ENCODE results near the gene RAB29. TPM values are rescaled to one million over a fixed set of nuclear protein-coding genes. Genes with fewer than 3 reads are reported as not detected.

Gene RAB29
- total and polyA plus RNA-seq, 8 donors, result 4.7 to 38.4 (median 11.5) TPM

DNA sequence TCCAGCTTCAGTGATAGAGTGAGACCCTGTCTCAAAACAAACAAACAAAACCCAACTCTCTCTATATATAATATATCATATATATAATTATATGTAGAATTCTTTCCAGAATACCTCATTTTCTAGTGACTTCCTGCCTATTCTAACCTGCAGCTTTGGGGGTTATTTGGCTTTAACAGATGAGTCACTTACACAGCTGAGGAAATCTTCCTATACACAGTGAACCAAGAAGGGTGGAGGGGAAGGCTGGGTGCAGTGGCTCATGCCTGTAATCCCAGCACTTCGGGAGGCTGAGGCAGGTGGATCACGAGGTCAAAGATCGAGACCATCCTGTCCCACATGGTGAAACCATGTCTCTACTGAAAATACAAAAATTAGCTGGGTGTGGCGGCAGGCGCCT, 9.2 kb downstream of the RAB29 start:
- Histone ChIP-seq H3K9me3 (no peaks in the 10 kb centered on the region), H3K4me1 (peaks cover 0 to 9% (median 0%) of the 10 kb centered on the region in 4 donors), H3K36me3 (peaks cover 0 to 16% (median 13%) of the 10 kb centered on the region in 4 donors), H3K4me3 (no peak overlapping the region), H3K27ac (no peak overlapping the region), H3K27me3 (no peaks in the 10 kb centered on the region)
- 67 to 72% (median 71%) methylated on average over 5 of the region's 5 CpGs for WGBS, 5 donors
- intact Hi-C loops (cut with DNase I; ENCODE audit: low total_unique reads), result no loop called here
- no peak for DNase-seq
- TF ChIP-seq EP300 (IDR thresholded peaks at IDR 0.05) (no peak), POLR2A (IDR thresholded peaks at IDR 0.05) (no peak), POLR2AphosphoS5 (IDR thresholded peaks at IDR 0.05) (no peak)
- TF ChIP-seq, protein P1, sequence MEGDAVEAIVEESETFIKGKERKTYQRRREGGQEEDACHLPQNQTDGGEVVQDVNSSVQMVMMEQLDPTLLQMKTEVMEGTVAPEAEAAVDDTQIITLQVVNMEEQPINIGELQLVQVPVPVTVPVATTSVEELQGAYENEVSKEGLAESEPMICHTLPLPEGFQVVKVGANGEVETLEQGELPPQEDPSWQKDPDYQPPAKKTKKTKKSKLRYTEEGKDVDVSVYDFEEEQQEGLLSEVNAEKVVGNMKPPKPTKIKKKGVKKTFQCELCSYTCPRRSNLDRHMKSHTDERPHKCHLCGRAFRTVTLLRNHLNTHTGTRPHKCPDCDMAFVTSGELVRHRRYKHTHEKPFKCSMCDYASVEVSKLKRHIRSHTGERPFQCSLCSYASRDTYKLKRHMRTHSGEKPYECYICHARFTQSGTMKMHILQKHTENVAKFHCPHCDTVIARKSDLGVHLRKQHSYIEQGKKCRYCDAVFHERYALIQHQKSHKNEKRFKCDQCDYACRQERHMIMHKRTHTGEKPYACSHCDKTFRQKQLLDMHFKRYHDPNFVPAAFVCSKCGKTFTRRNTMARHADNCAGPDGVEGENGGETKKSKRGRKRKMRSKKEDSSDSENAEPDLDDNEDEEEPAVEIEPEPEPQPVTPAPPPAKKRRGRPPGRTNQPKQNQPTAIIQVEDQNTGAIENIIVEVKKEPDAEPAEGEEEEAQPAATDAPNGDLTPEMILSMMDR (IDR thresholded peaks at IDR 0.05), result no peak

DNA sequence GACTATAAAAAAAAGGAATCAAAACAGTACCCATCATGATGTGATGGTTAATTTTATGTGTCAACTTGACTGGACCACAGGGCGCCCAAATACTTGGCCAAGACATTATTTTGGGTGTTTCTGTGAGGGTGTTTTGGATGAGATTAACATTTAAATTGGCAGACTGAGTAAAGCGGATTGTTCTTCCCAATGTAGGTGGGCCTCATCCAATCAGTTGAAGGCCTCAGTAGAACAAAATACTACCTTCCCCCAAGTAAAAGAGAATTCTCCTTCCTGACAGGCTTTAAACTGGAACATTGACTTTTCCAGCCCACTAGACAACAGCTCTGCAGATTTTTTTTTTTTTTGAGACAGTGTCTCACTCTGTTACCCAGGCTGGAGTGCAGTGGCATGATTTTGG, 10.7 kb downstream of the RAB29 start:
- no peak for DNase-seq
- no peak overlapping the region for H3K27ac ChIP-seq
- TF ChIP-seq POLR2AphosphoS5 (IDR thresholded peaks at IDR 0.05) (no peak), POLR2A (IDR thresholded peaks at IDR 0.05) (no peak), EP300 (IDR thresholded peaks at IDR 0.05) (no peak)
- TF ChIP-seq, protein P1 (IDR thresholded peaks at IDR 0.05), result no peak
- intact Hi-C loops (cut with DNase I; ENCODE audit: low total_unique reads), result no loop called here
- H3K9me3 ChIP-seq, result no peaks in the 10 kb centered on the region
- no peaks in the 10 kb centered on the region for H3K27me3 ChIP-seq
- peaks cover 0 to 5% (median 2%) of the 10 kb centered on the region in 4 donors for H3K36me3 ChIP-seq
- WGBS, 5 donors, result 95 to 100% (median 96%) methylated on average over 2 of the region's 2 CpGs
- no peak overlapping the region for H3K4me3 ChIP-seq
- H3K4me1 ChIP-seq, result peaks cover 0 to 3% (median 0%) of the 10 kb centered on the region in 4 donors

DNA sequence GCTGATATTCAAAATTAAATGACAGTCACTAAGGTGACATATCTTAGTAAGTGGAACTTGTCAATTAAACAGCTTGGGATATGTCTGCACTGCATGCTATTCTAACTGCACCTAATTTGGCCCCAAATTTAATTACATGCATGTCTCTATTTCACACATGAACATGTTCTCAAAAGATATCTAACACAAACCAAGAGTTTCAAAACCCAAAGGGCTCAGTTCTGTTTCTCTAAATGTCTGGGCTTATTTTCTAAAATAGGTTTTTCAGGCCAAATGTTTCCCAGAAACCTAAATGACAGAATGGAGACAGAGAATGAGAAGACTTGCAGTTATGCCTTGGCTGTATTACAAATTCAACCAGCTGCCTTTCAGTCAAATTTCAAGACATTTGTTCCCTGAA, 11.3 kb downstream of the RAB29 start:
- no peak overlapping the region for H3K4me3 ChIP-seq

DNA sequence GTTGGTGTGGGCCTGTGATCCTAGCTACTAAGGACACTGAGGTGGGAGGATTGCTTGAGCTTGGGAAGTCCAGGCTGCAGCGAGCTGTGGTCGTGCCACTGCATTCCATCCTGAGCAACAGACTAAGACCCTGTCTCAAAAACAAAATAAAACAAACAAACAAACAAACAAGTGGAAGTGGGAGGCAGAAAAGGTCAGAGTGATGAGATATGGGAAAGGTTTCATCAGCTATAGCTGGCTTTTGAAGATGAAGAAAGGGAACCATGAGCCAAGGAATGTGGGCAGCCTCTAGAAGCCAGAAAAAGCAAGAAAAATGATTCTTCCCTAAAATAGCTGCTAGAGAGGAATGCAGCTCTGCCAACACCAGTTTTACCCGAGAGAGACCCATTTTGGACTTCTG, 14.7 kb downstream of the RAB29 start:
- Histone ChIP-seq H3K9me3 (no peaks in the 10 kb centered on the region), H3K27me3 (no peaks in the 10 kb centered on the region), H3K4me1 (no peaks in the 10 kb centered on the region), H3K27ac (no peak overlapping the region), H3K36me3 (no peaks in the 10 kb centered on the region), H3K4me3 (no peak overlapping the region)
- TF ChIP-seq EP300 (IDR thresholded peaks at IDR 0.05), result no peak
- TF ChIP-seq POLR2A (IDR thresholded peaks at IDR 0.05), result no peak
- TF ChIP-seq, protein P1 (IDR thresholded peaks at IDR 0.05), result no peak
- TF ChIP-seq POLR2AphosphoS5 (IDR thresholded peaks at IDR 0.05), result no peak
- DNase-seq, result no peak
- intact Hi-C loops (cut with DNase I; ENCODE audit: low total_unique reads), result no loop called here
- 73 to 86% (median 85%) methylated on average over 3 of the region's 3 CpGs for WGBS, 5 donors

More for the DNA sequence above, 11.3 kb downstream of the RAB29 start:
- no peaks in the 10 kb centered on the region for H3K27me3 ChIP-seq
- no peaks in the 10 kb centered on the region for H3K36me3 ChIP-seq
- H3K4me1 ChIP-seq, result no peaks in the 10 kb centered on the region
- DNase-seq, result no peak
- TF ChIP-seq POLR2AphosphoS5 (IDR thresholded peaks at IDR 0.05), result no peak
- no peak for TF ChIP-seq EP300 (IDR thresholded peaks at IDR 0.05)
- TF ChIP-seq, protein P1 (IDR thresholded peaks at IDR 0.05), result no peak
- no peak for TF ChIP-seq POLR2A (IDR thresholded peaks at IDR 0.05)
- intact Hi-C loops (cut with DNase I; ENCODE audit: low total_unique reads), result no loop called here
- no peak overlapping the region for H3K27ac ChIP-seq
- H3K9me3 ChIP-seq, result no peaks in the 10 kb centered on the region

Data from stomach (tissue), 9 donors.